GM18498 (cell line): Measurements from ENCODE around the gene COPS6.

ENCODE experiments used
- ATAC-seq: cut with Tn5 transposase; IDR thresholded peaks from one replicate; pipeline ENCODE4 v1.9.1; 2021; ENCODE audit warnings: mild to moderate bottlenecking, moderate library complexity; ENCODE audit not compliant: unreplicated experiment

COPS6 gene

DNA sequence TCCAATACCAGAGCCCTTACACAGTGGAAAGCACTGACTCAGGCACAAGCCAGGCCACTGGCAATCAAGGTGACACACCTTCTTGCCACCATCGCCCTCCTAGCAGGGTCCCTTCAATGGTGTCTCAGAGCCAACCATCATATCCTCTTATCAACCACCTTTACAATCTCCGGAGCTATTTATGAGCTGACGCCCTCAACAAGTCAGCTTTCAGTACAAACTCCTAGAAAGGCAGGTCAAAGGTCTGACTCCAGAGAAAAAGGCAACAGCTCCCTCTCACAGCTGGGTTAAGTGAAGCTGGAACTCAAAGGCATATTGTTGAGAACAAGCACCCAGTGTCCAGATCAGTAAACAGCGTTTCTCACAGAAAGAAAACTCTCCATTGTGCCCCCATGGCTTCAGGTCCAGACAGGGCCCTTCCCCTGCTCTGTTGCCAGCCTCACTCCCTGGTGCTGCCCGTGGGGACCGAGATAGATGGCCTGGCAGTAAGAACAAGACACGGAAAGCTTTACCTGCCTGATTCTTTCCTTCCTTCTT is 9.7 kb upstream of the COPS6 start:
- no peak for ATAC-seq

DNA sequence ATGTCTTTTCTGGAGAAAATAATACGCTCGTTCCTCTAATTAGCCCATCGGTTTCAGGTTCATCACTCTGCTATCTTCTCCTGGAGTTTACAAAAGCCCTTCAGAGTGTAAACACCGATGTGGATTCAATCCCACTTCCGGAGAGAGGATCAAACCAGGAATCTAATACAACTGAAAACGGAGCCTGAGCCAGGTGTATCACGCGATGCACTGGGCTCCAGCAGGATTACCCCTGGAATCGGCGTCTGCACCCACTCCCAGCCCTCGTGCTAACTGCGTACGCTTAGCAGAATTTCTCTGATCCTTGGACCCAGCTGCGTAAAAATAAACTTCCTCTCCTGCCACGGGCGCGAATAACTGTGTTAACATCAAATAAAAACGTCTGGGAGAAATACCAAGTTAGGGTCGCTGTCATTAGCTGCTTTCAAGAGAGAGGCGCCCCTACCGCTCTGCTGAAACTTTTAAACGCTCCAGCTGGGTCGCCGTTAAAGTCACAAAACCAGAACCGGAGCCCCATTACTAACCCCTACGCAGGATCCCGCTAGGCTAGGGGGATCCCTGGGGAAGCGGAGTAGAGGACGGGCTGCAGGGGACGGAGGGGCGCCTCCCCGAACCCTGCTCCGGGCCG is 7.7 kb upstream of the COPS6 start:
- ATAC-seq: no peak

DNA sequence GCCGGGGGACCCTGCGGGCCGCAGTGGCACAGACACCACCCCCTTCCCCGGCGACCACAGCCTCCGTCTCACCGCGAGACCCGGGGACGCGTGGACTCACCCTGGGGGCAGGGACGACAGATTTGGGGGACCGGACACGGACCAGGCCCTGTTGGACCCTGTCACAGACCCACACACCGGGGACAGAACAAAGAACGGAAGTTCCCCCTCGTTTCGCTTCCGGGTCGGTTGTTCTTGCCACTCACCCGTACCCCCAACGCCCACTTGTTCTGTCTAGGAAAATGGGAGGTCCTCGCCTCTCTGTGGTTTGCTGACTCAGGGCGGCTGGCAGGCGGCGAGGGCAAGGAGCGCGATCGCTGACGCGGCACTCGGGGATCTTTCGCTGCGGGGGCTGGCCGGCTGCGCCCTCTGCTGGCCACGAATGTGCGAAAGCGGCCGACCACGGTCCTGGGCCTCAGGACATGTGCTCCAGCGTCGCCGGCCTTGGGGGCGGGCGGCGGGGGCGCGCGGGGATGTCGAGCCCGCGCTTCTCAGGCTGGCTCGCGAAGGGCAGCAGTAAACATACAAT is 7.2 kb upstream of the COPS6 start, which contains the start of gene ZNF3:
ZNF3 (minus strand) TSS at position 189 of the 568 bp plus-strand sequence. CDS start 4,366 bp downstream, outside the sequence.
- ATAC-seq: peak; percentile 88

DNA sequence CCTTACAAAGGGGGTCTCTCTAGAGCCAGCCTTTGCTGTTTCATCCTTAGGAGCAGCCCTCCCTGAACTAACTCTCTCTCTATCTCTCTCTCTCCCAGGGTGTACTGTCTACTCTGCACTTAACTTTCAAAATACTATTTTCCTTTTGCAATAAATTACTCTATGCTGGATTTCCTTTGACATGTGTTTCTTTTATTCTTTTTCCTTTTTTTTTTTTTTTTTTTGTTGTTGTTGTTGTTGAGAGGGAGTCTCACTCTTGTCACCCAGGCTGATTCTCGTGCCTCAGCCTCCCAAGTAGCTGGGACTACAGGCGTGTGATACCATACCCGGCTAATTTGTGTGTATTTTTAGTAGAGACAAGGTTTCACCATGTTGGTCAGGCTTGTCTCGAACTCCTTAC is 5.8 kb upstream of the COPS6 start:
- ATAC-seq: no peak

DNA sequence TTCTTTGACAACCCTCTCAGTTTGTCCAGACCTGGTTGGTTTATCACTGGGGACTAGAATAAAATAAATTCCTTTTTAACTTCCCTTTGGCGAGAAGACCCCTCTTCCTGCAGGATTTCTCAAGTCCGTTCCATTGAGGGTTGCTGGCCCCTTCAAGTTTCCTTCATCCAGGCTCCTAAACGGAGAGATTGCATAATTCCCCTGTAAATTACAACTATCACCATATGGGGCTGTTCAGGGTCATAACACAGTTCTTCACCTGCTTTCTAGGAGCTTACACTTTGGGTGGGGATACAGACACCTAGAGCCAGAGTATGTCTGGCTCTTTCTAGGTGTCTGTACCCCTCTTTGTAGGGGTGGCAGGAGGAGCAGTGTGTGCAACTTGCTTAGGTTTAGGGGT is 3.3 kb upstream of the COPS6 start:
- no peak for ATAC-seq

DNA sequence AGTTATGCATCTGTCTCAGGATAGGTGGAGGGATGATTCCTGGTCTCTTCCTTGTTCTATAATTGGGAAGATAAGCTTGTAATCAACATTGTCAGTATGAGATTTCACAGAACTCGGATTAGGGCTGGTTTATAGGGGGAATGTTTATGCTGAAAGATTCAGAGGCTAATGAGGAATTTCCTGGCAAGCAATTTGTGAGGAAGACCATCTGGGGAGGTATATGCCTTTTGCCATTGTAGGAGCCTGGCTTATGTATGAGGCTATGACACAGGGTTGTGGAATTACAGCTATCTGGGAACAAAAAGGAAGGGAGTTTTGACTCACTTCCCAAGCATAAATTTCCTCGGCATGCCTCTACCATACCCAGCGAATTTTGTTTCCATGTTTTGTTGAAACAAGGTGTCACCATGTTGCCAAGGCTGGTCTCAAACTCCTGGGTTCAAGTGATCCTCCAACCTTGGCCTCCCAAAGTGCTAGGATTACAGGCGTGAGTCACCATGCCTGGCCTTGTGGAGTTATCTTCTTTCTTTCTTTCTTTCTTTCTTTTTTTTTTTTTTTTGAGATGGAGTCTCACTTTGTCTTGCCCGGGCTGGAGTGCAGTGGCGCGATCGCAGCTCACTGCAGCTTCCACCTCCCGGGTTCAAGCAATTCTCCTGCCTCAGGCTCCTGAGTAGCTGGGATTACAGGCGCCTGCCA is 1.6 kb upstream of the COPS6 start:
- no peak for ATAC-seq

DNA sequence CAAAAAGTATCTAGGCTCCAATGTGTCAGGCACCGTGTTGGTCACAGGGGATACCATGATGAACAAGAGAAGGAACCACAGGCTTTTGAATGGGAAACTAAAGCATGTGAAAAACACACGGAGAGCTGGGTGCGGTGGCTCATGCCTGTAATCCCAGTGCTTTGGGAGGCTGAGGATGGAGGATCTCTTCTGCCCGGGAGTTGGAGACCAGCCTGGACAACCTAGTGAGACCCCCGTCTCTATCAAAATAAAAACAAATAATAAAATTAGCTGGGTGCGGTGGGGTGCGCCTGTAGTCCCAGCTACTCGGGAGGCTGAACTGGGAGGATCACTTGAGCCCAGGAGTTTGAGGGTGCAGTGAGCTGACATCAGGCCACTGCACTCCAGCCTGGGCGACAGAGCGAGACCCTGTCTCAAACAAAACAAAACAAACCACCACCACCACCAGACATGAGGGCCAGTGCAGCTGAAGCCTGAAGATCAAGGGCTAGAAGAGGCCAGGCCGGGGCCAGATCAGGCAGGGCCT is 611 bp upstream of the COPS6 start:
- peak; percentile 6 for ATAC-seq

DNA sequence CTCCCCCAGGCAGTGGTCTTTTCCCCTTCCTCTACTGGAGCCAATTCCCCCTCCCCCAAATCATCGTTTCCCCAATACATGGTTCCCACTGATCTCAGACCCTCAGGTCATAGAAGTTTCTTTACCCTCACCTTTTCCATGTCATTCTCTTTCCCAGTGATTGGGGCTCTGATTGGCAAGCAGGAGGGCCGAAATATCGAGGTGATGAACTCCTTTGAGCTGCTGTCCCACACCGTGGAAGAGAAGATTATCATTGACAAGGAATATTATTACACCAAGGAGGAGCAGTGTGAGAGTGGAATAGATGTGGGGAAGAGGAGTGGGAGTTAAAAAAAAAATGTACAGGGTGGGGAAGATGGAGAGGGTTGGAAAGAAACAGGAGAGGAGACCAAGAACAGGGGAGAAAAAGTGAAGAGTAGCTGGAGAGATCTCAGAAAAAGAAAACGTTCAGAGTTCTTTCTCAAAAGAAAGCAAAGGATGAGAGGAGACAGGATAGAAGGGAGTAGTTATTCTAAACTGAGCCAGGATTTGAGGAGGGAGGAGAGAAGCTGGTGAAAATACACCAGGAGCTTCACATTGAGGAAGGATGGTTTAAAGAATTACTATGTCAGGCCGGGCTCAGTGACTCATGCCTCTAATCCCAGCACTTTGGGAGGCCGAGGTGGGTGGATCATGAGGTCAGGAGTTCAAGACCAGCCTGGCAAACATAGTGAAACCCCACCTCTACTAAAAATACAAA is 858 bp downstream of the COPS6 start:
- no peak for ATAC-seq

DNA sequence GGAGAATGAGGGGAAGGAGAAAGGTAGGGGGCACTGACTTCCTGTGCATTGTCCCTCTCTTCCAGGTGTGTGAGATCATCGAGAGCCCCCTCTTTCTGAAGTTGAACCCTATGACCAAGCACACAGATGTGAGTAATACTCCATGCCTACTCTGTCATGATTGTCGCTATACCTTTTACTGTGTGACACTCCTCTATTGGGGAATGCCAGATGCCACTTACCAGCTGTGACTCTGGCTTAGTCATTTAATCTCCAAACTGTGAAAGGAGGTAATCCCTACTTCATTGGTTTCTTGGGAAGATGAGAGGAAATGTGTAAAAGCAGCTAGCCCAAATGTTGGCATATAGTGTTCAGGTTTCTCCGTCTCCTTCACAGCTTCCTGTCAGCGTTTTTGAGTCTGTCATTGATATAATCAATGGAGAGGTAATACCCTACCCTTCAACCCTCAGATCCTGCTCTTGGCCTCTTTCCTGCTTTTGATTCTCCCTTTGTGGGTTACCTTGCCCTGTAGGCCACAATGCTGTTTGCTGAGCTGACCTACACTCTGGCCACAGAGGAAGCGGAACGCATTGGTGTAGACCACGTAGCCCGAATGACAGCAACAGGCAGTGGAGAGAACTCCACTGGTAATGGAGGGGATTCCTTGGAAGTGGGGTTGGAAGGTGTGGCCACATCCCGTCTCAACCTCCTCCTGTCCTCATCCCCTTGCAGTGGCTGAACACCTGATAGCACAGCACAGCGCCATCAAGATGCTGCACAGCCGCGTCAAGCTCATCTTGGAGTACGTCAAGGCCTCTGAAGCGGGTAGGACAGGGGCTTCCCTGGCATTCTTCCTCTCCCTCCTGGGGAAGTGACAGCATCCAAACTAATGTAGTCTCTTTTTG is 2.0 kb downstream of the COPS6 start:
- ATAC-seq: no peak

DNA sequence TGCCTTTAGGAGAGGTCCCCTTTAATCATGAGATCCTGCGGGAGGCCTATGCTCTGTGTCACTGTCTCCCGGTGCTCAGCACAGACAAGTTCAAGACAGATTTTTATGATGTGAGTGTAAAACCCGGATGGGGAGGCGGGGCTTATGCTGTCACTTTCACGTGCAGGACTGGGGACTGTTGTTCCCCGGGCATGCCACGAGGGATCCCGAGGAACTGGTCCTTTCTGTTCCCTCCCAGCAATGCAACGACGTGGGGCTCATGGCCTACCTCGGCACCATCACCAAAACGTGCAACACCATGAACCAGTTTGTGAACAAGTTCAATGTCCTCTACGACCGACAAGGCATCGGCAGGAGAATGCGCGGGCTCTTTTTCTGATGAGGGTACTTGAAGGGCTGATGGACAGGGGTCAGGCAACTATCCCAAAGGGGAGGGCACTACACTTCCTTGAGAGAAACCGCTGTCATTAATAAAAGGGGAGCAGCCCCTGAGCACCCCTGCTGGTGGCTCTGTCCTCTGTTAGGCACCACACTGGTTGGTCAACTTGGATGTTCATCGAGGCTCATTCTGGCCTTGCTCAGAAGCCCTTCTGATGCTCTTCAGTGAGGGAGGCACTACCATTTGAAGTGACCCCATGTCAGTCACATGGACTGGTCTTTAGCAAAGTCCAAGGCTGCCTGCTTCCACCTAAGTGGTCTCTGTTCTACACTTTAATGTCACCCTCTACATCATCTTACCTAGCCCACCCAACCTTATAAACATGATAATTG is 2.8 kb downstream of the COPS6 start:
- ATAC-seq: no peak

DNA sequence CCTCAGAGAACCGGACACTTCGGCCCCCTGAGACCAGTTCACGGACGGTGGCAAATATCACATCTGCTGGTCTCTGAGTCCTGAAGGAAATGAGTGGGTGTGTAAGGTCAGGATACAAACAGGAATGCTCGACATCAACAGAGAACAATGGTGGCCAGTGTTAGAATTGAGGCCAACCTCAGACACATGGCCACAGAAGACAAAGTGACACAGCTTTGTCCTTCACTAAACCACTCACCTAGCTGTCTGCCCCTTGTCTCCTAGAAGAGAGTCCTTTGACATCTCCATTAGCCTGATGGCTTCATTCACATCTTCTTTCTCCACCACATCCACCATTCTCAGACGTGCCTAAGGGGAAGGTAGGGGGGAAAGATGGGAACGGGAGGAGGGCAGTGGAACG is 4.3 kb downstream of the COPS6 start:
- ATAC-seq: no peak

DNA sequence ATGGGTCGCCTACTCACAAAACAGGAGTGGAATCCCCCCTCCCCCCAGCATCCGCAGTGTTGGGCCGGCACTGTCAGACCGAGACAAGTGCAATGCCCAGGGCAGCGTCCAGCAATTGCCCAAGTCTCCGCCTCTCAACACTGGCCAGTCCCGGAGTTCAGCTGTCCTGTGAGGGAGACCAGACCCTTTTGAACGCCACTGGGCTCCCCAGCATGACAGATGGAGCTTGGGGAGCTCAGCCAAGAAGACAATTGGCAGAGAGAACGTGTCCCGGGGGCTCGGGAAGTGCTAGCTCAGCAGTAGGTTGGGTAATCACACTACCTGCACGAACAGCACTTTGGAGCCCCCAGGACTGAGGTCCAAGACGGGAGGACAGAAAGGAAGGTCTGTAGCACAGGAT is 4.7 kb downstream of the COPS6 start:
- ATAC-seq: no peak

DNA sequence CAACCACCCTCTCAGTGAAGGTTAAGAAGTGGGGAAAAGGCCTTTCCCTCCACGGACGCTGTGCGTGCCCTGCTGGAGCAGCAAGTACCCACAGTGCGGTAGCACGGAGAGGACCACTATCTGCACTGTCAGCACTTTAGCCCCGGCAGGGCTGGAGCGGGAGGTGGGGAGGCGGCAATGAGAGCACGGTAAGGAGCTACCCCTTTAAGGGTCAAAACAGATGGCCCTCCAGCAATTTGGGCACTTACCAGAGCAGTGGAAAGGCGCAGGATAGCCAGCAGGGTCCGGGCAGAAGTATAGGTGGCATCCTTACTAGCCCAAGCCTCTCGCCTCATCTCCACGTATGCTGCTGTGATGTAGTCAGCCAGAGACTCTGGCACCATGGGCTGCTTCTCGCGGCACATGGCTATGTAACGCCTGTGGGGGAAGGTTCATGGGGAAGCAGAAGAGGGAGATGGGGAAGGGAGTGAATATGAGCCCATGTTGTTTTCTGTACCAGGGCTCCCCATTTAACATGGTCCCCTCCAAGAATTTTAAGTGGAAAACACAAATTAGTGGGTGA is 5.2 kb downstream of the COPS6 start:
- ATAC-seq: no peak

DNA sequence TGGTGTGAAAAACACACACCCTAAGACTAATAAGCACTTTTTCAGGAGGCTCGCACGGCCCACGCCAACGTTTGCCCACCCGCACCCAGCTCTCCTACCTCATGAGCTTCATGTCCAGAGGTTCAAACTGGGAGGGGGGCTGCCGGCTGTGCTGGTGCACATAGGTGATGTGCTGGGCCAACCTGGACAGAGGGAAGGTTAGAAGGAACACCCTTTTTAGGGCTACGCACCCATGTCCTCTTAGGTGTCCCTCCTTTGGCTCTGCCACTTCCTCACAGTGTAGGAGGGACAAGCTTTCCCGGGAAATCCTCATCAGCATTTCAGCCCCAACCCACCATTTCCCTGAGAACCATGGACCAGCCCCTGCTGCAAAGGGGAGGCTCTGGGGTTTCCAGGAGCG is 6.5 kb downstream of the COPS6 start:
- no peak for ATAC-seq

DNA sequence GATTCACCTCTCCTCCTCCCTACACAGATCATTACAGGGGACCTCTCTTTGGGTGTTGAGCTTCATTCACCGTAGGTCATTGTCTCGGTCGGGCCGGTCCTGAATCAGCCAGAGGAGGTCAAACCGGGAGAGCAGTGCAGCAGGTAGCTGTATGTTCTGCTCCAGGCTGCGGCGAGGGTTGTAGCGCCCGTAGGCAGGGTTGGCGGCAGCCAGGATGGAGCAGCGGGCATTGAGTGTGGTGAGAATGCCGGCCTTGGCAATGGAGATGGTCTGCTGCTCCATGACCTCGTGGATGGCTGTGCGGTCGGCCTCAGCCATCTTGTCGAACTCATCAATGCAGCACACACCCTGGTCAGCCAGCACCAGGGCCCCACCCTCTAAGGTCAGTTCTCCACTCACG is 6.9 kb downstream of the COPS6 start:
- ATAC-seq: no peak

DNA sequence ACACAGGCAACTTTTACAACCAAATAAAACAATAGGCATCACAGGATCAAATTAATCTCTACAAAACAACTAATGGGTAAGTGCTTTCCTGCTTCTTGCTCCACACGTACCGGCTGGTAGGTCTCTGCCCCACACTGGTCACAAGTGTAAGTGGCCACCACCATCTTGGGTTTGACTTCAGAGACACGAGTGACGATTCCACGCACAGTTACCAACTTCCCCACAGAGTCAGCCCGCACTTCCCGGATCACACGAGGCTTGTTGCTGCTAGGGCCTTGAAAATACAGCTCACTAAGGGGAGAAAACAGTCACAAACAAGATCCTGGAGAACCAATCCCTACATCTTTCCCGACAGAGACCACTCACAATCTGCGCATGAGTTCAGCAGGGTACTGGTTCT is 10.1 kb downstream of the COPS6 start:
- no peak for ATAC-seq

DNA sequence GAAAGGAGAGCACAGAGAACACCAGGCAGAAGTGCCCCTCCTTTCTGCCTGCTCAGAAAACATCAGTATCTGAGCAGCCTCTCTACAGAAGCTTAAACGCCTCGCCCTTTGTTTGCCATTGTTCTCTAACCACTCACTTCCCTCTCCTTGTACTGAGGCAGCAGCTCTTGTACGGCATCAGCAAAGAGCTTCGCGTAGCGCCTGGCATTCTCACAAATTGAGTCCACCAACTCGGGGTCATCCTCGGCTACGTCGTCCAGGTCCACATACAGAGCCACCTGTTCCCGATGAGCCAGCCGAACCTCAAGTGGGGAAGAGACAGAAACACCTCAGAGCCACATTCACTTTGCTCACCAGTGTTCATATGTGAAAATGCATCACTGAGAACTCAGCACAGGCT is 10.7 kb downstream of the COPS6 start:
- no peak for ATAC-seq

DNA sequence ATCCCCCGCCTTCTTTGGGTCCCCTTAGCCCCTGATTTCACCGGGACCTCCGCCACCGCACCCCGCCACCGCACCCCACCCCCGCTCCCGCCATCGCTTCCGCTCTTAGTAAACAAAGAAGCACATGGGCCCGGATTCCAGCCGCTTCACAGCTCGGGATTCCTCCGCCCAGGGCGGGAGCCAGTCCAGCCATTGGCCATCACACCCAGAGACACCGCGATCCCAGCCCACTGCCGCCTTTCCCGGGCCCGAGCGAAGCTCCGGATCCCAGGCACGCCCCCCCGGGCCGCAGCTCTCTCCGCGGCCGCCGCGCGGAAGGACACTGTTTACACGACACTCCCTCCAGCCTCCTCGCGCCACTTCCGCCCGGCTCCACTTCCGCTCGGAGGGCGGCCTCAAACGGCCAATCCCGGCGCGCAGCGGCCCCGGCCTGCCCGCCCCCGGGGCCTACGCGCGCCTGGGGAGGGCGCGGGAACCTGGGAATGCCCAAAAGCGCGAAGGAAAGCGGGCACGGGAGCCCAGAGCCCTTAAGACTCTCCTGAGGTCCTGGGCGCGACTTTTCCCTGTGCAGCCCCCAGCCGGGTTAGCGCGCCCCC is 11.7 kb downstream of the COPS6 start:
- peak; percentile 69 for ATAC-seq
